ENCODE results near the gene TBXAS1. TPM values are rescaled to one million over a fixed set of nuclear protein-coding genes. Genes with fewer than 3 reads are reported as not detected.

Gene TBXAS1
- total and polyA plus RNA-seq, 2 donors from 2014 or later, result 14.2 to 33.6 TPM

DNA sequence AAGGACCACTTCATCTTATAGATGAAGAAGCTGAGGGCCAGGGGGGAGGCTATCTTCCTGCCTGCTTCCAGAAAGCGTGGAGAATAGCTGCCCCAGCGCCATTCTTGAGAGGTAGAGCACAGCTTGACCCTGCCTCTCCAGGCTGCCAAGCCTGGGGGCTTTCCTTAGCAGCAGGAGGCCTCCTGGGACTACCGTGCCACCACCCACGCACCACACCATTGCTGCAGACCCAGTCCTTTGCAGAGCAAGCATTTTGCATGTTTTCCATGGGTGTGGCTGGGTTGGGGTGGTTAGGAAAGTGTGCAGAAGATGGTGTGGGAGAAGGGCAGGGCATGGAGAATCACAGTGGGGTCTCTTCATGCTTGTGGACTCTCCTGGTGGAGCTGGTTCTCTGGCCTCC is 64.9 kb downstream of the TBXAS1 start:
- Histone ChIP-seq H3K36me3 (ENCODE audit: control insufficient read depth in 2 of 3, insufficient read depth in 3 of 3, low read length in 3 of 3) (no peaks in the 10 kb centered on the region), H3K27ac (ENCODE audit: low read depth in 2 of 2, low read length in 2 of 2) (no peak overlapping the region), H3K9me3 (ENCODE audit: control insufficient read depth in 2 of 3, insufficient read depth in 1 of 3, low read length in 3 of 3) (no peaks in the 10 kb centered on the region), H3K4me1 (ENCODE audit: control insufficient read depth in 2 of 3, insufficient read depth in 2 of 3, low read depth in 1 of 3, low read length in 3 of 3) (no peaks in the 10 kb centered on the region), H3K27me3 (ENCODE audit: control insufficient read depth, insufficient read depth, low read length) (no peaks in the 10 kb centered on the region), H3K9ac (ENCODE audit: low read length in 3 of 3) (no peak overlapping the region), H3K4me3 (ENCODE audit: low read length in 3 of 3) (no peak overlapping the region)
- FAIRE-seq, result no peak
- TF ChIP-seq CTCF (IDR thresholded peaks at IDR 0.05; ENCODE audit: borderline replicate concordance, extremely low read depth, insufficient read depth), result no peak
- no peak for DNase-seq
- intact Hi-C loops (cut with DNase I), result no loop called here

DNA sequence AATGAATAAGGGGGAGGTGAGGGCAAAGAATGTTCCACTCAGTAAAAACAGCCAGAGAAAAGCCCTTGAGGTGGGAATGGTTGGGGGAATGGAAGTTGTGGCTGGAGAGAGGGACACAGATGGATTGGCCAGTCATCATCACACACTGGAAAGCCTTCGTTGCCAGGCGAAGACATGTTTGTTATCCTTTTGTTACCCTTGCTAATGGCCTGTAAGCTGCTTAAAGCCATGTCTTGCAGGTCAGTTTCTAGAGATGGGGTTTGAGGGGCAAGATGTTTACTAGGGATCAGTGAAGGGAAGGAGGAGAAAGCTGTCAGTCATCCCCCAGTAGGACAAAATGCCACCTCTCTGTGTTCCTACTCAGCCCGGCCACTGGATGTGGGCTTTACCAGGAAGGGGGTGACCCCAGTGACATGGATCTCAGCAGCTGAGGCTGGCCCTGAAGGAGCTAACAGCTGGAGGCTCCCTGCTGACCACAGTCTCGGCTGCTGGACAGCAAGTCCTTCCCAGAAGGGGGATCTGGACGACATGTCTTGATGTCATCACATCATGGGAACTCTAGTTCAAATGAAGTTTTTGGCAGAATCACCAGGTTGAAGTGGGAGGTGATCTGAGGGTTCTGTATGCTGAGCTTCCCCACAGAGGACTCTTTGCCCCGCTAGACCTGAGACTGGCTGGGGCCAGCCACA is 66.2 kb downstream of the TBXAS1 start:
- no peaks in the 10 kb centered on the region for H3K36me3 ChIP-seq (ENCODE audit: control insufficient read depth in 2 of 3, insufficient read depth in 3 of 3, low read length in 3 of 3)
- no peak for FAIRE-seq
- H3K27ac ChIP-seq (ENCODE audit: low read depth in 2 of 2, low read length in 2 of 2), result no peak overlapping the region
- no peaks in the 10 kb centered on the region for H3K9me3 ChIP-seq (ENCODE audit: control insufficient read depth in 2 of 3, insufficient read depth in 1 of 3, low read length in 3 of 3)
- no peak for DNase-seq
- no peak overlapping the region for H3K9ac ChIP-seq (ENCODE audit: low read length in 3 of 3)
- no peak overlapping the region for H3K4me3 ChIP-seq (ENCODE audit: low read length in 3 of 3)
- H3K4me1 ChIP-seq (ENCODE audit: control insufficient read depth in 2 of 3, insufficient read depth in 2 of 3, low read depth in 1 of 3, low read length in 3 of 3), result no peaks in the 10 kb centered on the region
- no peaks in the 10 kb centered on the region for H3K27me3 ChIP-seq (ENCODE audit: control insufficient read depth, insufficient read depth, low read length)
- no peak for TF ChIP-seq CTCF (IDR thresholded peaks at IDR 0.05; ENCODE audit: borderline replicate concordance, extremely low read depth, insufficient read depth)
- intact Hi-C loops (cut with DNase I), result no loop called here

DNA sequence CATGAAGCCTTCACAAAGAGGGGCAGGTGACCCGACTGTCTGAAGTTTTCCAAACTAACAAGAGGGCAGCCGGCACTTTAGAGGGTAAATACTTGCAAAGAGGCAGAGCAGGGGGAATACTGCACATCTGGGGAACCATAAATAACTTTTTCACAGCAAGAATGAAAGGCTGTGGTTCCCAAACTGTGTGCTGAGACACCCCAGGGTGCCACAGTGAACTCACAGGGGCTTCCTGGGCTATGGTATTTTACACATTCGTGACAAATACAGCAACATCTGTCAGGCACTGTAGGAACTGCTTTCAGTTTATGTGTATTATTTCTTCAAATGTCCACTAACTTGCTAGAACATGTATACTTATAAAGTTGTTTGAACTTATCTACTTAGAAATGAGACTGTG is 67.2 kb downstream of the TBXAS1 start:
- no peaks in the 10 kb centered on the region for H3K9me3 ChIP-seq (ENCODE audit: control insufficient read depth in 2 of 3, insufficient read depth in 1 of 3, low read length in 3 of 3)
- H3K36me3 ChIP-seq (ENCODE audit: control insufficient read depth in 2 of 3, insufficient read depth in 3 of 3, low read length in 3 of 3), result no peaks in the 10 kb centered on the region
- no peak for TF ChIP-seq CTCF (IDR thresholded peaks at IDR 0.05; ENCODE audit: borderline replicate concordance, extremely low read depth, insufficient read depth)
- H3K27me3 ChIP-seq (ENCODE audit: control insufficient read depth, insufficient read depth, low read length), result no peaks in the 10 kb centered on the region
- H3K27ac ChIP-seq (ENCODE audit: low read depth in 2 of 2, low read length in 2 of 2), result no peak overlapping the region
- no peak for FAIRE-seq
- no peak for DNase-seq
- no peaks in the 10 kb centered on the region for H3K4me1 ChIP-seq (ENCODE audit: control insufficient read depth in 2 of 3, insufficient read depth in 2 of 3, low read depth in 1 of 3, low read length in 3 of 3)
- no peak overlapping the region for H3K4me3 ChIP-seq (ENCODE audit: low read length in 3 of 3)
- intact Hi-C loops (cut with DNase I), result no loop called here
- no peak overlapping the region for H3K9ac ChIP-seq (ENCODE audit: low read length in 3 of 3)

DNA sequence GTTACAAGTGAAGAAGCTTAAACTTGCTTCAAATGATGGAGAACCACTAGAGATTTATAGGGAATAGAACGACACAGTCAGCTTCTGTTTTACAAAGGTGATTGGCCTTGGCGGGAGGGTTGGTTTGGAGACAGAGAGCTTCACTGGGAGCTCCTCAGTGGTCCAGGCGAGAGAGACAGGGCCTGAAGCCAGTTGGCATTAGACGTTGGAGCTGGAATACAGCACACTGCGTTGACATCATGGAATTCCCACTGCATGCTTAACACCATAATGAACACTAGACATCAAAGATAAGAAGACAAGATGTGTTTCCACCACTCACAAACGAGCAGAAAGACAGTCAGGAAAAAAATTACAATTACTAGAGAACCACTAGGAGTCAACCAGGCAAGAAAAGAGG is 67.8 kb downstream of the TBXAS1 start:
- Histone ChIP-seq H3K27ac (ENCODE audit: low read depth in 2 of 2, low read length in 2 of 2) (no peak overlapping the region), H3K9ac (ENCODE audit: low read length in 3 of 3) (no peak overlapping the region), H3K4me1 (ENCODE audit: control insufficient read depth in 2 of 3, insufficient read depth in 2 of 3, low read depth in 1 of 3, low read length in 3 of 3) (no peaks in the 10 kb centered on the region), H3K9me3 (ENCODE audit: control insufficient read depth in 2 of 3, insufficient read depth in 1 of 3, low read length in 3 of 3) (no peaks in the 10 kb centered on the region), H3K4me3 (ENCODE audit: low read length in 3 of 3) (no peak overlapping the region), H3K27me3 (ENCODE audit: control insufficient read depth, insufficient read depth, low read length) (no peaks in the 10 kb centered on the region), H3K36me3 (ENCODE audit: control insufficient read depth in 2 of 3, insufficient read depth in 3 of 3, low read length in 3 of 3) (no peaks in the 10 kb centered on the region)
- DNase-seq, result no peak
- FAIRE-seq, result no peak
- no peak for TF ChIP-seq CTCF (IDR thresholded peaks at IDR 0.05; ENCODE audit: borderline replicate concordance, extremely low read depth, insufficient read depth)
- intact Hi-C loops (cut with DNase I), result no loop called here

Measured in kidney (tissue), 14 donors.